ENCODE measurements around the gene SYNPO.

The SYNPO gene

DNA sequence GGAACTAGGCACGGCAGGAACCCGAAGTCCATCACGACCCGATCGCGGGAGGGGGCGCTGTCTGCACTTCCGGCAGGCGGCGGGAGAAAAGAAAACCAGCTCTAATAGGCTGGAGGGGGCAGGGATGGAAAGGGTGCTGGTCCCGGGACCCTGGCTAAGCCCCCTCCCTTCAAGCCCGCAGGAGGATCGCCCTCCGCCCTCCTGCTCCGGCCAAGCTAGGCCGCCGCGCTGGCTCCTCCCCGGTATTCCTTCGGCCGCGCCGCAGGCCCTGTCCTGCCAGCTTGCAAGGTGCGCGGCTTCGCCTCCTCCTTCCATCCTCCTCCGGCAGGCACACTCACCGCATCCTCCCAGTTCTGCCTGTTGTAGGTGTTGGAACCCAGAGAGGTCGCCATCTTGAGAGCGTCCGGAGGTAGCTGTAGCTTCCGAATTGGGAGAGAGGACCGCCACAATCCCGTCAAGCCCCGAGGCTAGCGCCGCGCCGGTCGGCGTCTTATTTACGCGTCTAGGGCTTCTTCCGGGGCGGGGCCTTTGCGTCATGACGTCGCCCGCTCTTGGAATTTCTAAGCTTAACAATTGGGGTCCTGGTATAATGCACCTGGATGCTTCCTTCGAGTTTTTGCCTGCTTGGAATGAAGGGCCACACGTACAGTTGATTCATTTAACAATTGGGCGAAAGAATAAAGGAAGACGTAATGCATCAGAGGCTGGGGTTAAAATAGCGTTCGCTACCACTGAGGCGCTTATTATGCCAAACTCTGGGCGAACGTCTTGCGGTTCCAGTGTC, 60.3 kb downstream of the SYNPO start, which contains the start of gene RBM22:
Gene RBM22 (minus strand): TSS at position 469 of the 784 bp plus-strand sequence. CDS start 77 bp downstream, at position 392.
- TF ChIP-seq, protein P1, sequence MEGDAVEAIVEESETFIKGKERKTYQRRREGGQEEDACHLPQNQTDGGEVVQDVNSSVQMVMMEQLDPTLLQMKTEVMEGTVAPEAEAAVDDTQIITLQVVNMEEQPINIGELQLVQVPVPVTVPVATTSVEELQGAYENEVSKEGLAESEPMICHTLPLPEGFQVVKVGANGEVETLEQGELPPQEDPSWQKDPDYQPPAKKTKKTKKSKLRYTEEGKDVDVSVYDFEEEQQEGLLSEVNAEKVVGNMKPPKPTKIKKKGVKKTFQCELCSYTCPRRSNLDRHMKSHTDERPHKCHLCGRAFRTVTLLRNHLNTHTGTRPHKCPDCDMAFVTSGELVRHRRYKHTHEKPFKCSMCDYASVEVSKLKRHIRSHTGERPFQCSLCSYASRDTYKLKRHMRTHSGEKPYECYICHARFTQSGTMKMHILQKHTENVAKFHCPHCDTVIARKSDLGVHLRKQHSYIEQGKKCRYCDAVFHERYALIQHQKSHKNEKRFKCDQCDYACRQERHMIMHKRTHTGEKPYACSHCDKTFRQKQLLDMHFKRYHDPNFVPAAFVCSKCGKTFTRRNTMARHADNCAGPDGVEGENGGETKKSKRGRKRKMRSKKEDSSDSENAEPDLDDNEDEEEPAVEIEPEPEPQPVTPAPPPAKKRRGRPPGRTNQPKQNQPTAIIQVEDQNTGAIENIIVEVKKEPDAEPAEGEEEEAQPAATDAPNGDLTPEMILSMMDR (IDR thresholded peaks at IDR 0.05; ENCODE audit: low read depth, low read length): peak; percentile 63
- peak within 1 kb of the TSS; percentile 94 for H3K4me3 ChIP-seq (ENCODE audit: low read depth, low read length)
- peak; percentile 89 for DNase-seq (ENCODE audit: low read depth, low spot score)
- in situ Hi-C loops (cut with HindIII; ENCODE audit: low sequenced_read_pairs): no loop called here

DNA sequence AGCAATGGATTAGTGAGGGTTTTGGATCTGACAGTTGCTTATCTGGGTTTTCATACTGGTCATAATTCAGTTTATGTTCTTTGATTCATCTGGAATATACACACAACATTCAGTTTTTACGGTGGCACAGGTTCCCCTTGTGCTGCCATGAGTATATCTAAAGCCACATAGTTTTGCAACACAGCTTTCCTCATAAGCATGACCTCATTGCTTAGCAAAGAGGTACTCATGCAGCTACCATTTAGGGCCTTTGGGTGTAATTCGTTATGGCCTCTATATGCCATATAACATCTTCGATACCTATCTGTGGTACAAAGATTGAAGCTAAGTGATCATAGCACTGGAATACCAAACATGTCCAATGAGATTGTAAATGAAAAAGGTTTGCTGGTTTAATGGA, 63.3 kb downstream of the SYNPO start:
- TF ChIP-seq, protein P1 (IDR thresholded peaks at IDR 0.05; ENCODE audit: low read depth, low read length): no peak
- in situ Hi-C loops (cut with HindIII; ENCODE audit: low sequenced_read_pairs): no loop called here
- DNase-seq (ENCODE audit: low read depth, low spot score): no peak
- no peak overlapping the region for H3K4me3 ChIP-seq (ENCODE audit: low read depth, low read length)

DNA sequence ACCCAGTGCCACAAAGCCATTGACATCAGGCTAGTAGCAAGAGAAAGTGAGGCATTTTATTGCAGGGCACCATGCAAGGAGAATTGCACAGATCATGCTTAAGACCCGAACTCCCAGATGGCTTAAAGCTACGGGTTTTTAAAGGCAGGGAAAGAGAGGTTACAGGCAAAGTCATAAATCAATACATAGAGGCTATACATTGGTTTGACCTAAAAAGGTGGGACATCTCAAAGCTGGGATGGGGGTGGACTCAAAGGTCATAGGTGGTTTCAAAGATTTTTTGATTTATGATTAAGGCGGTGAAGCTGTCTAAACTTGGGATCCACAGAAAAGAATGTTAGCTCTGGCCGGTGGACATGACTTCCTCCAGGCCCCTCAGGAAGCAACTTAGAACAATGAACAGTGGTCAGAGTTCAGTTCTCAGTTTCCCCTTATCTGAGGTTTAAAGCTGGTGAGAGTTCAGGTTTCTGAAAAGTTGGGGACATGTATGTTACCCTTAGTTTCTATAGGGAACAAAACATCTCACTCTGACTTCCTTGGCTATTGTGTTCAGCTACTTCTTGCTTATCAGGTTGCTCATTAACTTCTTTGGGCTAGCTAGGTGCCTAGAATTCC, 66.4 kb downstream of the SYNPO start:
- no peak overlapping the region for H3K4me3 ChIP-seq (ENCODE audit: low read depth, low read length)
- TF ChIP-seq, protein P1 (IDR thresholded peaks at IDR 0.05; ENCODE audit: low read depth, low read length): no peak
- no peak for DNase-seq (ENCODE audit: low read depth, low spot score)
- in situ Hi-C loops (cut with HindIII; ENCODE audit: low sequenced_read_pairs): no loop called here

Measured in astrocyte of the spinal cord (primary cell).